ENCODE measurements around the gene SHISA7. TPM values are rescaled to one million over a fixed set of nuclear protein-coding genes. Genes with fewer than 3 reads are reported as not detected.

Gene SHISA7
- total RNA-seq, 2 experiments from 2014 or later = not detected

GRCh38 chr19:55484593-55485438 is 41.7 kb upstream of the SHISA7 start, which contains the start of gene NAT14:
Gene NAT14 (plus strand): TSS chr19:55485188. CDS start chr19:55485709, 521 bp downstream.
- H3K4me3 Mint-ChIP-seq = peak within 1 kb of the TSS; percentile 84
- H3K36me3 Mint-ChIP-seq = no peaks in the 10 kb centered on the region
- peak within 1 kb of the TSS; percentile 82 for H3K27ac Mint-ChIP-seq
- H3K4me1 Mint-ChIP-seq = peaks cover 21% of the 10 kb centered on the region
- no peaks in the 10 kb centered on the region for H3K27me3 Mint-ChIP-seq
- peak; percentile 80 for DNase-seq
- no peaks in the 10 kb centered on the region for H3K9me3 Mint-ChIP-seq

- no peaks in the 10 kb centered on the region for H3K27me3 Mint-ChIP-seq
- peak overlapping the region; percentile 61 for H3K4me3 Mint-ChIP-seq
- no peaks in the 10 kb centered on the region for H3K36me3 Mint-ChIP-seq
- H3K4me1 Mint-ChIP-seq = peaks cover 27% of the 10 kb centered on the region
- no peaks in the 10 kb centered on the region for H3K9me3 Mint-ChIP-seq
- DNase-seq = no peak
- no peak overlapping the region for H3K27ac Mint-ChIP-seq
Observed at GRCh38 chr19:55483706-55484592, 40.8 kb upstream of the SHISA7 start.

GRCh38 chr19:55482967-55483705 is 40.0 kb upstream of the SHISA7 start:
- no peak overlapping the region for H3K27ac Mint-ChIP-seq
- no peak overlapping the region for H3K4me3 Mint-ChIP-seq
- no peaks in the 10 kb centered on the region for H3K27me3 Mint-ChIP-seq
- no peak for DNase-seq
- peaks cover 34% of the 10 kb centered on the region for H3K4me1 Mint-ChIP-seq
- H3K36me3 Mint-ChIP-seq = peaks cover 2% of the 10 kb centered on the region
- no peaks in the 10 kb centered on the region for H3K9me3 Mint-ChIP-seq

- Mint-ChIP-seq H3K4me3 (no peak overlapping the region), H3K4me1 (peaks cover 35% of the 10 kb centered on the region), H3K27ac (no peak overlapping the region), H3K36me3 (peaks cover 2% of the 10 kb centered on the region), H3K9me3 (no peaks in the 10 kb centered on the region), H3K27me3 (no peaks in the 10 kb centered on the region)
- DNase-seq = no peak
Observed at GRCh38 chr19:55482156-55482961, 39.3 kb upstream of the SHISA7 start.

- Mint-ChIP-seq H3K9me3 (no peaks in the 10 kb centered on the region), H3K36me3 (peaks cover 2% of the 10 kb centered on the region), H3K27ac (no peak overlapping the region), H3K27me3 (no peaks in the 10 kb centered on the region), H3K4me3 (no peak overlapping the region), H3K4me1 (peaks cover 31% of the 10 kb centered on the region)
- DNase-seq = no peak
Observed at GRCh38 chr19:55481794-55482155, 38.7 kb upstream of the SHISA7 start.

GRCh38 chr19:55481148-55481793 is 38.2 kb upstream of the SHISA7 start:
- no peak for DNase-seq
- H3K9me3 Mint-ChIP-seq = no peaks in the 10 kb centered on the region
- H3K27me3 Mint-ChIP-seq = no peaks in the 10 kb centered on the region
- H3K36me3 Mint-ChIP-seq = peaks cover 2% of the 10 kb centered on the region
- H3K4me3 Mint-ChIP-seq = no peak overlapping the region
- H3K4me1 Mint-ChIP-seq = peaks cover 31% of the 10 kb centered on the region
- H3K27ac Mint-ChIP-seq = no peak overlapping the region

GRCh38 chr19:55479451-55480230 is 36.5 kb upstream of the SHISA7 start:
- H3K27me3 Mint-ChIP-seq = no peaks in the 10 kb centered on the region
- H3K4me3 Mint-ChIP-seq = no peak overlapping the region
- H3K27ac Mint-ChIP-seq = no peak overlapping the region
- DNase-seq = no peak
- H3K9me3 Mint-ChIP-seq = no peaks in the 10 kb centered on the region
- peaks cover 33% of the 10 kb centered on the region for H3K4me1 Mint-ChIP-seq
- peaks cover 2% of the 10 kb centered on the region for H3K36me3 Mint-ChIP-seq

- Mint-ChIP-seq H3K4me1 (peaks cover 33% of the 10 kb centered on the region), H3K27ac (no peak overlapping the region), H3K36me3 (peaks cover 2% of the 10 kb centered on the region), H3K9me3 (no peaks in the 10 kb centered on the region), H3K4me3 (no peak overlapping the region), H3K27me3 (no peaks in the 10 kb centered on the region)
- no peak for DNase-seq
Observed at GRCh38 chr19:55479045-55479444, 35.9 kb upstream of the SHISA7 start.

GRCh38 chr19:55478364-55478763 is 35.3 kb upstream of the SHISA7 start:
- no peak overlapping the region for H3K27ac Mint-ChIP-seq

GRCh38 chr19:55477905-55478304 is 34.8 kb upstream of the SHISA7 start:
- DNase-seq = no peak

More at GRCh38 chr19:55478364-55478763, 35.3 kb upstream of the SHISA7 start:
- no peaks in the 10 kb centered on the region for H3K9me3 Mint-ChIP-seq
- no peak for DNase-seq
- peak overlapping the region; percentile 89 for H3K4me3 Mint-ChIP-seq
- H3K4me1 Mint-ChIP-seq = peaks cover 33% of the 10 kb centered on the region
- H3K36me3 Mint-ChIP-seq = peaks cover 2% of the 10 kb centered on the region
- no peaks in the 10 kb centered on the region for H3K27me3 Mint-ChIP-seq

GRCh38 chr19:55476100-55476775 is 33.1 kb upstream of the SHISA7 start, which contains the start of gene ZNF628:
Gene ZNF628 (plus strand): TSS chr19:55476617. CDS start chr19:55479911, 3,294 bp downstream.
- H3K4me3 Mint-ChIP-seq = peak within 1 kb of the TSS; percentile 89
- H3K4me1 Mint-ChIP-seq = peaks cover 33% of the 10 kb centered on the region
- peaks cover 2% of the 10 kb centered on the region for H3K36me3 Mint-ChIP-seq
- H3K27me3 Mint-ChIP-seq = no peaks in the 10 kb centered on the region
- H3K27ac Mint-ChIP-seq = peak within 1 kb of the TSS; percentile 93
- peak; percentile 98 for DNase-seq
- no peaks in the 10 kb centered on the region for H3K9me3 Mint-ChIP-seq

More at GRCh38 chr19:55477905-55478304, 34.8 kb upstream of the SHISA7 start:
- peak overlapping the region; percentile 89 for H3K4me3 Mint-ChIP-seq
- H3K36me3 Mint-ChIP-seq = peaks cover 2% of the 10 kb centered on the region
- H3K27me3 Mint-ChIP-seq = no peaks in the 10 kb centered on the region
- peaks cover 33% of the 10 kb centered on the region for H3K4me1 Mint-ChIP-seq
- no peaks in the 10 kb centered on the region for H3K9me3 Mint-ChIP-seq
- no peak overlapping the region for H3K27ac Mint-ChIP-seq
